H9 (cell line): ENCODE measurements around the gene STOX1. TPM values are rescaled to one million over a fixed set of nuclear protein-coding genes. Genes with fewer than 3 reads are reported as not detected.
A peak's percentile ranks its signal among the peaks of the same experiment; 100 is the strongest.

Experiments
- DNase-seq: peaks from one replicate; pipeline ENCODE4 v3.0.0-alpha.2; 2017
- H2AFZ ChIP-seq: one replicate; pipeline ENCODE4 v1.6.1; 2013; ENCODE audit warnings: mild to moderate bottlenecking, low read length, control low read depth, moderate library complexity
- H2AK5ac ChIP-seq: 2 replicates; pipeline ENCODE4 v1.6.1; 2013; ENCODE audit warnings: low read length, control low read depth, mixed read lengths; ENCODE audit not compliant: insufficient read length
- H2BK120ac ChIP-seq: one replicate; pipeline ENCODE4 v1.6.1; 2013; ENCODE audit warnings: low read depth, mild to moderate bottlenecking, low read length, control low read depth, inconsistent platforms; ENCODE audit not compliant: poor library complexity, severe bottlenecking
- H2BK12ac ChIP-seq: 2 replicates; pipeline ENCODE4 v1.6.1; 2013; ENCODE audit warnings: low read length, control low read depth, mixed read lengths, low read depth; ENCODE audit not compliant: insufficient read length
- H2BK15ac ChIP-seq: 2 replicates; pipeline ENCODE4 v1.6.1; 2013; ENCODE audit warnings: low read depth, low read length, control low read depth
- H2BK20ac ChIP-seq: one replicate; pipeline ENCODE4 v1.6.1; 2013; ENCODE audit warnings: low read depth, mild to moderate bottlenecking, low read length, control low read depth, inconsistent platforms; ENCODE audit not compliant: poor library complexity, severe bottlenecking
- H2BK5ac ChIP-seq: 2 replicates; pipeline ENCODE4 v1.6.1; 2013; ENCODE audit warnings: low read length, control low read depth, mixed read lengths; ENCODE audit not compliant: insufficient read length
- H3K14ac ChIP-seq: 2 replicates; pipeline ENCODE4 v1.6.1; 2013; ENCODE audit warnings: low read length, control low read depth; ENCODE audit not compliant: insufficient read depth
- H3K18ac ChIP-seq: 2 replicates; pipeline ENCODE4 v1.6.1; 2013; ENCODE audit warnings: low read depth, mild to moderate bottlenecking, mixed read lengths, low read length, control low read depth; ENCODE audit not compliant: insufficient read length
- H3K23ac ChIP-seq: 2 replicates; pipeline ENCODE4 v1.6.1; 2013; ENCODE audit warnings: low read length, control low read depth, mixed read lengths, low read depth; ENCODE audit not compliant: insufficient read length
- H3K23me2 ChIP-seq: 2 replicates; pipeline ENCODE4 v1.6.1; 2013; ENCODE audit warnings: low read depth, mild to moderate bottlenecking, mixed read lengths, low read length, control low read depth; ENCODE audit not compliant: insufficient read length, poor library complexity, severe bottlenecking
- H3K27ac ChIP-seq: 2 replicates; pipeline ENCODE4 v1.5.1; 2013; ENCODE audit warnings: low read length, control low read depth, mixed read lengths, low read depth; ENCODE audit not compliant: insufficient read length
- H3K27me3 ChIP-seq: 2 replicates; pipeline ENCODE4 v1.6.1; 2013; ENCODE audit warnings: low read length, control low read depth, inconsistent platforms; ENCODE audit not compliant: insufficient read depth
- H3K4ac ChIP-seq: 2 replicates; pipeline ENCODE4 v1.6.1; 2013; ENCODE audit warnings: low read depth, mild to moderate bottlenecking, control low read depth, inconsistent platforms, low read length, moderate library complexity
- H3K4me1 ChIP-seq: 2 replicates; pipeline ENCODE4 v1.6.1; 2013; ENCODE audit warnings: low read length, control low read depth, inconsistent platforms; ENCODE audit not compliant: insufficient read depth
- H3K4me2 ChIP-seq: 2 replicates; pipeline ENCODE4 v1.6.1; 2013; ENCODE audit warnings: low read length, control low read depth, mixed read lengths; ENCODE audit not compliant: insufficient read length, insufficient read depth
- H3K56ac ChIP-seq: 2 replicates; pipeline ENCODE4 v1.6.1; 2013; ENCODE audit warnings: low read depth, mild to moderate bottlenecking, mixed read lengths, low read length, control low read depth; ENCODE audit not compliant: insufficient read length
- H3K79me1 ChIP-seq: 2 replicates; pipeline ENCODE4 v1.6.1; 2013; ENCODE audit warnings: low read depth, mild to moderate bottlenecking, moderate library complexity, low read length, control low read depth, inconsistent platforms; ENCODE audit not compliant: insufficient read depth, poor library complexity, severe bottlenecking
- H3K79me2 ChIP-seq: 2 replicates; pipeline ENCODE4 v1.6.1; 2013; ENCODE audit warnings: low read length, control low read depth, inconsistent platforms; ENCODE audit not compliant: insufficient read depth
- H3K9ac ChIP-seq: 2 replicates; pipeline ENCODE4 v1.6.1; 2013; ENCODE audit warnings: low read length, control low read depth, mixed read lengths; ENCODE audit not compliant: insufficient read length; ENCODE audit errors: extremely low read depth
- H3K9me3 ChIP-seq: one replicate; pipeline ENCODE4 v1.6.1; 2013; ENCODE audit warnings: low read depth, low read length, inconsistent platforms; ENCODE audit not compliant: control insufficient read depth
- H3T11ph ChIP-seq: one replicate; pipeline ENCODE4 v1.6.1; 2013; ENCODE audit warnings: mild to moderate bottlenecking, low read length, control low read depth, inconsistent platforms
- H4K20me1 ChIP-seq: one replicate; pipeline ENCODE4 v1.6.1; 2013; ENCODE audit not compliant: control insufficient read depth, insufficient read length, insufficient read depth
- H4K5ac ChIP-seq: 2 replicates; pipeline ENCODE4 v1.6.1; 2013; ENCODE audit warnings: low read depth, mild to moderate bottlenecking, mixed read lengths, low read length, control low read depth; ENCODE audit not compliant: insufficient read length
- H4K8ac ChIP-seq: replicated peaks from 2 replicates; pipeline ENCODE4 v1.6.1; 2013; ENCODE audit warnings: low read length, control low read depth, mixed read lengths, low read depth; ENCODE audit not compliant: insufficient read length
- H4K91ac ChIP-seq: 2 replicates; pipeline ENCODE4 v1.6.1; 2013; ENCODE audit warnings: low read depth, mild to moderate bottlenecking, moderate library complexity, mixed read lengths, low read length, control low read depth; ENCODE audit not compliant: insufficient read length
- H3K27ac Mint-ChIP-seq, 3 experiments: 2 replicates in 2 of 3; 3 replicates in 1 of 3; pipeline ENCODE4 v1.8.0; 2020 to 2021; ENCODE audit warnings: mixed read lengths in 3 of 3, mild to moderate bottlenecking in 1 of 3, moderate library complexity in 1 of 3
- H3K27me3 Mint-ChIP-seq: 2 replicates; pipeline ENCODE4 v1.8.0; 2021; ENCODE audit warnings: low read depth, mild to moderate bottlenecking, moderate library complexity, mixed read lengths
- H3K36me3 Mint-ChIP-seq, 3 experiments: 2 replicates in 2 of 3; 3 replicates in 1 of 3; pipeline ENCODE4 v1.8.0; 2020 to 2021; ENCODE audit warnings: low read depth in 3 of 3, mixed read lengths in 3 of 3; ENCODE audit not compliant: insufficient read depth in 1 of 3
- H3K4me1 Mint-ChIP-seq, 2 experiments: 2 replicates each; pipeline ENCODE4 v1.8.0; 2020; ENCODE audit warnings: mixed read lengths in 2 of 2
- H3K4me3 Mint-ChIP-seq, 2 experiments: 2 replicates in 1 of 2; 3 replicates in 1 of 2; pipeline ENCODE4 v1.8.0; 2020 to 2021; ENCODE audit warnings: mild to moderate bottlenecking in 2 of 2, mixed read lengths in 2 of 2, moderate library complexity in 1 of 2
- H3K9me3 Mint-ChIP-seq, 2 experiments: 2 replicates in 1 of 2; 3 replicates in 1 of 2; pipeline ENCODE4 v1.8.0; 2020; ENCODE audit warnings: mild to moderate bottlenecking in 2 of 2, mixed read lengths in 2 of 2, moderate library complexity in 1 of 2
- CTCF ChIP-seq: fragments of 200-600 bp; sonication (generic); conservative IDR thresholded peaks from 3 replicates; pipeline ENCODE4 v1.8.0; 2021; ENCODE audit warnings: antibody characterized with exemption, mild to moderate bottlenecking
- WGBS: extraction: QIAGEN DNeasy Blood & Tissue Kit; methylation state at CpG from one replicate; pipeline ENCODE4 v1.1.7; 2013; ENCODE audit warnings: missing lambda C conversion rate, low lambda C conversion rate, mixed read lengths; ENCODE audit not compliant: insufficient read length; ENCODE audit errors: extremely low coverage; 5-methylcytosine and 5-hydroxymethylcytosine counted together
- total RNA-seq: library from RNA; stranded (reverse); gene quantifications from 2 replicates; pipeline ENCODE4 v1.2.1, GENCODE V29; 2021

Gene STOX1
- total RNA-seq, 1 experiment from 2014 or later = 5.8 TPM

GRCh38 chr10:68792115-68792514 lies 35.2 kb upstream of the STOX1 start:
- no peaks in the 10 kb centered on the region for H3K9me3 Mint-ChIP-seq
- no peaks in the 10 kb centered on the region for H4K20me1 ChIP-seq
- H3K79me2 ChIP-seq = no peaks in the 10 kb centered on the region
- H2BK15ac ChIP-seq = no peak overlapping the region
- H3K4me1 Mint-ChIP-seq = no peaks in the 10 kb centered on the region
- H3K27me3 Mint-ChIP-seq = no peaks in the 10 kb centered on the region
- peak; percentile 51; the same call in 2 of the 3 replicates for TF ChIP-seq CTCF
- no peak overlapping the region for H2BK20ac ChIP-seq
- H3K56ac ChIP-seq = no peak overlapping the region
- no peak overlapping the region for H4K8ac ChIP-seq
- no peak overlapping the region for H3K23ac ChIP-seq
- H2BK120ac ChIP-seq = no peak overlapping the region
- no peak overlapping the region for H2BK5ac ChIP-seq
- no peak overlapping the region for H3K27ac ChIP-seq
- no peak overlapping the region for H2AFZ ChIP-seq
- no peaks in the 10 kb centered on the region for H3K9me3 ChIP-seq
- H2BK12ac ChIP-seq = no peak overlapping the region
- DNase-seq = no peak
- no peaks in the 10 kb centered on the region for H3K27me3 ChIP-seq
- H3K36me3 Mint-ChIP-seq = peaks cover 21 to 77% (median 52%) of the 10 kb centered on the region in 3 experiments; a peak in 6 of 7 replicates
- H4K5ac ChIP-seq = no peak overlapping the region
- no peak overlapping the region for H3K4me2 ChIP-seq
- no peak overlapping the region for H3K4ac ChIP-seq
- H3T11ph ChIP-seq = no peak overlapping the region
- H2AK5ac ChIP-seq = no peak overlapping the region
- H4K91ac ChIP-seq = no peak overlapping the region
- no CpG with 5 or more reads among the region's 1 CpG for WGBS
- no peaks in the 10 kb centered on the region for H3K4me1 ChIP-seq
- H3K18ac ChIP-seq = no peak overlapping the region
- no peak overlapping the region for H3K14ac ChIP-seq
- H3K79me1 ChIP-seq = no peaks in the 10 kb centered on the region
- no peak overlapping the region for H3K27ac Mint-ChIP-seq
- H3K9ac ChIP-seq = no peak overlapping the region
- H3K4me3 Mint-ChIP-seq = no peak overlapping the region
- H3K23me2 ChIP-seq = no peaks in the 10 kb centered on the region
